ENCODE results near the gene TAS2R41. TPM values are rescaled to one million over a fixed set of nuclear protein-coding genes. Genes with fewer than 3 reads are reported as not detected.

The TAS2R41 gene
- total RNA-seq, 1 donor = not detected

DNA sequence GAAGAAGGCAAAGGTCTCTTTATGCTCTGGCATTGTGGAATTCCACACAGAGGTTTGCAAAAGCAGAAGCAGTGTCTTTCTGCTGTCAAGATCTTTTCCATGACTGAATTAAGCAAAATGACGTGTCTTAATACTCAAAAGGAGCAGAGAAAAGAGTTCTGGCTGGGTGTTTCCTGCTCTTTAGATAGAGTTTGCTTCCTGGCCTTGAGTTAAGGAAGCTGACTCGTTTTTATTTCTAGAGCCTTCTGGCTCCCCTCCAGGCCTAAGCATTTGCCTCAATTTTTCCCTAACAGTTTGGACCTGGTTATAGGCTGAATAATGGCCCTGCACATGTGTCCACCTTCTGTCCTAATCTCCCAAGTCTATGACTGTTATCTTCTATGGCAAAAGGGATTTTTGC, 21.6 kb downstream of the TAS2R41 start:
- Histone ChIP-seq H3K27ac (ENCODE audit: low read depth, low read length) (no peak overlapping the region), H3K4me3 (ENCODE audit: insufficient read depth, low read length) (no peak overlapping the region), H3K4me1 (ENCODE audit: insufficient read depth, low read length) (peaks cover 1% of the 10 kb centered on the region), H3K4me2 (ENCODE audit: insufficient read depth, low read length) (no peak overlapping the region), H3K79me2 (ENCODE audit: insufficient read depth, low read length) (no peaks in the 10 kb centered on the region), H2AFZ (ENCODE audit: low read length) (no peak overlapping the region), H3K36me3 (ENCODE audit: insufficient read depth, low read length) (no peaks in the 10 kb centered on the region), H4K20me1 (ENCODE audit: insufficient read depth, low read length) (no peaks in the 10 kb centered on the region), H3K27me3 (ENCODE audit: insufficient read depth, low read length) (no peaks in the 10 kb centered on the region), H3K9me3 (ENCODE audit: low read depth, low read length) (no peaks in the 10 kb centered on the region)
- TF ChIP-seq, protein P1, sequence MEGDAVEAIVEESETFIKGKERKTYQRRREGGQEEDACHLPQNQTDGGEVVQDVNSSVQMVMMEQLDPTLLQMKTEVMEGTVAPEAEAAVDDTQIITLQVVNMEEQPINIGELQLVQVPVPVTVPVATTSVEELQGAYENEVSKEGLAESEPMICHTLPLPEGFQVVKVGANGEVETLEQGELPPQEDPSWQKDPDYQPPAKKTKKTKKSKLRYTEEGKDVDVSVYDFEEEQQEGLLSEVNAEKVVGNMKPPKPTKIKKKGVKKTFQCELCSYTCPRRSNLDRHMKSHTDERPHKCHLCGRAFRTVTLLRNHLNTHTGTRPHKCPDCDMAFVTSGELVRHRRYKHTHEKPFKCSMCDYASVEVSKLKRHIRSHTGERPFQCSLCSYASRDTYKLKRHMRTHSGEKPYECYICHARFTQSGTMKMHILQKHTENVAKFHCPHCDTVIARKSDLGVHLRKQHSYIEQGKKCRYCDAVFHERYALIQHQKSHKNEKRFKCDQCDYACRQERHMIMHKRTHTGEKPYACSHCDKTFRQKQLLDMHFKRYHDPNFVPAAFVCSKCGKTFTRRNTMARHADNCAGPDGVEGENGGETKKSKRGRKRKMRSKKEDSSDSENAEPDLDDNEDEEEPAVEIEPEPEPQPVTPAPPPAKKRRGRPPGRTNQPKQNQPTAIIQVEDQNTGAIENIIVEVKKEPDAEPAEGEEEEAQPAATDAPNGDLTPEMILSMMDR (IDR thresholded peaks at IDR 0.05; ENCODE audit: extremely low read depth, low read depth, low read length) = no peak
- DNase-seq (ENCODE audit: insufficient read length, low spot score, missing footprints) = no peak

DNA sequence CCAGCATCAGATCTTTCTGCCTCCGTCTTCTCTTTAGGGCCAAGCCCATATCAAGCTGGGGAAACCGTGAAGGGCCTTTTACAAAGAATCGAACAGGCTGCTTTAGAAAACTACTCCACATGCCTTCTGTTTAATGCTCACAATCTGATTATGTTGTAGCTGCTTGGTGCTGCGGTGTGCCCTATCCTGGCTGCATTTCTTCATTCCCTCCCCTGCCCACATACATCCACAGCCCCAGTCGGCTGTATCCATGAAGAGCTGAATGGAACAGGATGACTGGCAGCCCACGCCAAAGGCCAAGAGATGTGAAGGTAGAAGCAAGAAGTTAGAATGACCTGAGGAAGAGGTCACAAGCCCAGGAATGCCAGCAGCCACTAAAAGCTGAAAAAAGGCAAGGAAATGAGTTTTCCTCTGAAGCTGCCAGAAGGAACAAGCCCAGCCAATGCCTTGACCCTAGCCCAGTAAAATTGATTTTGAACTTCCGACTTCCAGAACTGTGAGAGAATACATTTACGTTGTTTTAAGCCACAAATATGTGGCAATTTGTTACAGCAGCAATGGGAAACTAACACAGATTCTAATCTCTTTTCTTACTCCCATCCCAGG, 22.2 kb downstream of the TAS2R41 start:
- Histone ChIP-seq H3K36me3 (ENCODE audit: insufficient read depth, low read length) (no peaks in the 10 kb centered on the region), H3K4me2 (ENCODE audit: insufficient read depth, low read length) (no peak overlapping the region), H3K27me3 (ENCODE audit: insufficient read depth, low read length) (no peaks in the 10 kb centered on the region), H3K79me2 (ENCODE audit: insufficient read depth, low read length) (no peaks in the 10 kb centered on the region), H3K27ac (ENCODE audit: low read depth, low read length) (no peak overlapping the region), H3K4me3 (ENCODE audit: insufficient read depth, low read length) (no peak overlapping the region), H3K4me1 (ENCODE audit: insufficient read depth, low read length) (no peaks in the 10 kb centered on the region), H3K9me3 (ENCODE audit: low read depth, low read length) (no peaks in the 10 kb centered on the region), H2AFZ (ENCODE audit: low read length) (no peak overlapping the region), H4K20me1 (ENCODE audit: insufficient read depth, low read length) (no peaks in the 10 kb centered on the region)
- TF ChIP-seq, protein P1 (IDR thresholded peaks at IDR 0.05; ENCODE audit: extremely low read depth, low read depth, low read length) = no peak
- no peak for DNase-seq (ENCODE audit: insufficient read length, low spot score, missing footprints)

DNA sequence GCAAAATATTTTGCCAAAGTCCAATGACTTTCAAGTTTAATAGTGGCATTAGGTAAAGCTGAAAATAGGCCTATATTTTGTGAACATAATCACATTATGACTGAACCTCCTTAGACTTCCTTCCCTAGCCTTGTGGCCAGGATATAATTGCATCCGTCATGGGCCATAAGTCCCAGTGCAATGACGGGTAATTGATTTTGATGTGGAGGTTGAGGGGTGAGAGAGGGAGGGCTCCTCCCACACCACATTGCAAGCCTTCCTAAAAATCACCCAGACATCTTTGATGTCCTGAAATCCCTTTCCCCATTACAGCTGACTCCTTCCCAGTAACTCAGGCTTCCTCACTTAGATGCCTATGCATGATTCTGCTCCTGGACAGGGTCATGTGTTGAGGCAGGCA, 25.6 kb downstream of the TAS2R41 start:
- Histone ChIP-seq H3K4me1 (ENCODE audit: insufficient read depth, low read length) (no peaks in the 10 kb centered on the region), H3K9me3 (ENCODE audit: low read depth, low read length) (no peaks in the 10 kb centered on the region)
- TF ChIP-seq, protein P1 (IDR thresholded peaks at IDR 0.05; ENCODE audit: extremely low read depth, low read depth, low read length) = no peak

DNA sequence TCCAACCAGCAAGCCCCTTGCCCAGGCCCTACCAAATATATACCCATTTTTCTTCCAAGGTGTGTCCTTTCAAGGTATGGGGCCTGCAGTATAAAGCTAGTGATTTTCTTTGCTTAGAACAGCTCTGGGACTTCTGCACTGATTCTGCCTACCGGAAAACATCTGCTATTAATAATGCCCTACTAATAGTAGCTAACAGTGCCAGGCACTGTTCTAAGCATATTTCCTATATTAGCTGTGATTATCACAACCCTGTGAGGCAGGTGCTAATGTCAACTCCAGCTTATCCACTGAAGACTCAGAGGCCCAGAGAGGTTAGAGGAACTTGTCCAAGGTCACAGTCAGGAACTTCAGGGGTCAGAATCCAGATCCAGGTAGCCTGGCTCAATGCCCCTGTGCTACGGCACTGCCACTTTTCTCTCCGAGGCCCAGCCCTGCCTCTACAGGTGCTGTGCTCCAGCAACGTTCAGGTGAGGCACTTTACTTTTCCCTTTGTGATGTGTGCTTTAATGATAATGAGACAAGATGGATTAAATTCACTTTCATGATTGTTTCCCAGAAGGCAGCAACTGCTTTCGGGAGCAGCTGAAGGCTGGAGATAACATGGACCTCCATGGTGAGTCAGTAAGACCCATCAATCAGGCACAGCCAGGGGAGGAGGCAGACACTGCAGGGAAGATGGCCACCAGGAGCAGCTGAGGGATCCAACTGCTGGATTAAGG, 26.7 kb downstream of the TAS2R41 start:
- Histone ChIP-seq H3K36me3 (ENCODE audit: insufficient read depth, low read length) (no peaks in the 10 kb centered on the region), H4K20me1 (ENCODE audit: insufficient read depth, low read length) (no peaks in the 10 kb centered on the region), H3K27ac (ENCODE audit: low read depth, low read length) (no peak overlapping the region), H3K79me2 (ENCODE audit: insufficient read depth, low read length) (no peaks in the 10 kb centered on the region), H2AFZ (ENCODE audit: low read length) (peak overlapping the region; percentile 52), H3K4me3 (ENCODE audit: insufficient read depth, low read length) (no peak overlapping the region), H3K4me1 (ENCODE audit: insufficient read depth, low read length) (no peaks in the 10 kb centered on the region), H3K4me2 (ENCODE audit: insufficient read depth, low read length) (no peak overlapping the region), H3K9me3 (ENCODE audit: low read depth, low read length) (no peaks in the 10 kb centered on the region), H3K27me3 (ENCODE audit: insufficient read depth, low read length) (no peaks in the 10 kb centered on the region)
- DNase-seq (ENCODE audit: insufficient read length, low spot score, missing footprints) = no peak
- TF ChIP-seq, protein P1 (IDR thresholded peaks at IDR 0.05; ENCODE audit: extremely low read depth, low read depth, low read length) = no peak

More for the DNA sequence above, 25.6 kb downstream of the TAS2R41 start:
- Histone ChIP-seq H3K4me3 (ENCODE audit: insufficient read depth, low read length) (no peak overlapping the region), H4K20me1 (ENCODE audit: insufficient read depth, low read length) (no peaks in the 10 kb centered on the region), H3K4me2 (ENCODE audit: insufficient read depth, low read length) (no peak overlapping the region), H3K27ac (ENCODE audit: low read depth, low read length) (no peak overlapping the region), H3K79me2 (ENCODE audit: insufficient read depth, low read length) (no peaks in the 10 kb centered on the region), H3K27me3 (ENCODE audit: insufficient read depth, low read length) (no peaks in the 10 kb centered on the region), H2AFZ (ENCODE audit: low read length) (no peak overlapping the region), H3K36me3 (ENCODE audit: insufficient read depth, low read length) (no peaks in the 10 kb centered on the region)
- no peak for DNase-seq (ENCODE audit: insufficient read length, low spot score, missing footprints)
